Hepatocyte (in vitro differentiated cells): ENCODE results near the gene KCNQ2. TPM values are rescaled to one million over a fixed set of nuclear protein-coding genes. Genes with fewer than 3 reads are reported as not detected.

ENCODE experiments used
- DNase-seq: peaks from one replicate; pipeline ENCODE4 v3.0.0-alpha.2; 2016; ENCODE audit warnings: low spot score
- H2AFZ ChIP-seq: fragments of 200-600 bp; sonication (generic); 2 replicates; pipeline ENCODE4 v1.6.0; 2016; ENCODE audit warnings: antibody characterized with exemption, mild to moderate bottlenecking
- H3K27ac ChIP-seq: fragments of 200-600 bp; sonication (generic); 2 replicates; pipeline ENCODE4 v1.5.1; 2016; ENCODE audit warnings: mild to moderate bottlenecking
- H3K27me3 ChIP-seq: fragments of 200-600 bp; sonication (generic); 2 replicates; pipeline ENCODE4 v1.6.1; 2016
- H3K36me3 ChIP-seq: fragments of 200-600 bp; sonication (generic); replicated peaks from 2 replicates; pipeline ENCODE4 v1.5.1; 2016; ENCODE audit warnings: low read depth; ENCODE audit not compliant: insufficient read depth
- H3K4me1 ChIP-seq: fragments of 200-600 bp; sonication (generic); 2 replicates; pipeline ENCODE4 v1.5.1; 2016; ENCODE audit warnings: mild to moderate bottlenecking, moderate library complexity; ENCODE audit not compliant: insufficient read depth
- H3K4me2 ChIP-seq: fragments of 200-600 bp; sonication (generic); 2 replicates; pipeline ENCODE4 v1.6.0; 2016
- H3K4me3 ChIP-seq: fragments of 200-600 bp; sonication (generic); 2 replicates; pipeline ENCODE4 v1.5.1; 2016; ENCODE audit warnings: mild to moderate bottlenecking
- H3K79me2 ChIP-seq: fragments of 200-600 bp; sonication (generic); 2 replicates; pipeline ENCODE4 v1.6.0; 2017; ENCODE audit warnings: mild to moderate bottlenecking
- H3K9me2 ChIP-seq: fragments of 200-600 bp; sonication (generic); replicated peaks from 2 replicates; pipeline ENCODE4 v1.6.0; 2017; ENCODE audit warnings: mild to moderate bottlenecking; ENCODE audit not compliant: insufficient read depth
- H3K9me3 ChIP-seq: fragments of 200-600 bp; sonication (generic); 2 replicates; pipeline ENCODE4 v1.5.1; 2016; ENCODE audit warnings: low read depth, mild to moderate bottlenecking
- H4K20me1 ChIP-seq: fragments of 200-600 bp; sonication (generic); 2 replicates; pipeline ENCODE4 v1.6.0; 2016; ENCODE audit warnings: mild to moderate bottlenecking; ENCODE audit not compliant: insufficient read depth, poor library complexity, severe bottlenecking
- CTCF ChIP-seq: fragments of 200-600 bp; sonication (generic); IDR thresholded peaks from 2 replicates; pipeline ENCODE4 v1.5.1; 2016; ENCODE audit warnings: antibody characterized with exemption, mild to moderate bottlenecking; ENCODE audit not compliant: poor library complexity
- EZH2 ChIP-seq: fragments of 200-600 bp; sonication (generic); IDR thresholded peaks from 2 replicates; pipeline ENCODE4 v1.6.1; 2016; ENCODE audit warnings: antibody characterized with exemption, mild to moderate bottlenecking, borderline replicate concordance
- EZH2phosphoT487 ChIP-seq: fragments of 200-600 bp; sonication (generic); IDR thresholded peaks from one replicate; pipeline ENCODE4 v1.6.1; 2018; ENCODE audit warnings: antibody characterized with exemption, mild to moderate bottlenecking, low read depth, moderate library complexity; ENCODE audit not compliant: unreplicated experiment, severe bottlenecking
- WGBS: methylation state at CpG from one replicate; pipeline ENCODE4 v1.1.6; 2016; ENCODE audit warnings: low lambda C conversion rate; ENCODE audit errors: missing lambda C conversion rate; 5-methylcytosine and 5-hydroxymethylcytosine counted together
- polyA plus RNA-seq: library from polyadenylated mRNA; unstranded; fragments of >200 nt; fragmentation: Nextera tagmentation; extraction: Ambion mirVana; gene quantifications from 2 replicates; pipeline ENCODE4 v1.2.1, GENCODE V29; 2016
- total RNA-seq: library from RNA; depleted of rRNA; stranded (reverse); fragments of >200 nt; gene quantifications from 2 replicates; pipeline ENCODE4 v1.2.3, GENCODE V29; 2014

The KCNQ2 gene
- total and polyA plus RNA-seq, 2 experiments from 2014 or later: 3.5 to 5.4 TPM

GRCh38 chr20:63405102-63405730, 67.2 kb downstream of the KCNQ2 start:
- Histone ChIP-seq H2AFZ (no peak overlapping the region), H3K9me2 (no peaks in the 10 kb centered on the region), H4K20me1 (no peaks in the 10 kb centered on the region), H3K27ac (no peak overlapping the region), H3K79me2 (no peaks in the 10 kb centered on the region), H3K36me3 (no peaks in the 10 kb centered on the region), H3K9me3 (no peaks in the 10 kb centered on the region), H3K4me2 (no peak overlapping the region), H3K4me1 (no peaks in the 10 kb centered on the region), H3K27me3 (no peaks in the 10 kb centered on the region), H3K4me3 (no peak overlapping the region)
- TF ChIP-seq CTCF (no peak), EZH2 (no peak), EZH2phosphoT487 (no peak)
- DNase-seq: no peak
- WGBS: 90% methylated on average over 27 of the region's 31 CpGs

- no peak overlapping the region for H3K4me3 ChIP-seq
- no peak overlapping the region for H3K27ac ChIP-seq
- no peaks in the 10 kb centered on the region for H3K27me3 ChIP-seq
- H3K9me2 ChIP-seq: no peaks in the 10 kb centered on the region
- no peaks in the 10 kb centered on the region for H3K4me1 ChIP-seq
- TF ChIP-seq EZH2 (no peak), CTCF (no peak), EZH2phosphoT487 (no peak)
- DNase-seq: no peak
- no peaks in the 10 kb centered on the region for H3K9me3 ChIP-seq
- no peaks in the 10 kb centered on the region for H3K79me2 ChIP-seq
- H2AFZ ChIP-seq: no peak overlapping the region
- no peak overlapping the region for H3K4me2 ChIP-seq
- 89% methylated on average over 26 of the region's 34 CpGs for WGBS
- H4K20me1 ChIP-seq: no peaks in the 10 kb centered on the region
- H3K36me3 ChIP-seq: no peaks in the 10 kb centered on the region
These were observed 68.0 kb downstream of the KCNQ2 start for GRCh38 chr20:63404129-63405085.

- no peaks in the 10 kb centered on the region for H3K27me3 ChIP-seq
- H3K9me3 ChIP-seq: no peaks in the 10 kb centered on the region
- 86% methylated on average over 19 of the region's 19 CpGs for WGBS
- DNase-seq: no peak
- no peaks in the 10 kb centered on the region for H3K4me1 ChIP-seq
- no peak overlapping the region for H3K4me3 ChIP-seq
- H3K27ac ChIP-seq: no peak overlapping the region
- TF ChIP-seq EZH2phosphoT487 (no peak), EZH2 (no peak)
- no peaks in the 10 kb centered on the region for H3K9me2 ChIP-seq
- H3K79me2 ChIP-seq: no peaks in the 10 kb centered on the region
- H2AFZ ChIP-seq: no peak overlapping the region
- H4K20me1 ChIP-seq: no peaks in the 10 kb centered on the region
- no peaks in the 10 kb centered on the region for H3K36me3 ChIP-seq
- H3K4me2 ChIP-seq: no peak overlapping the region
These were observed 68.9 kb downstream of the KCNQ2 start for GRCh38 chr20:63403403-63404105.

- no peak overlapping the region for H3K27ac ChIP-seq
- H4K20me1 ChIP-seq: no peaks in the 10 kb centered on the region
- H3K27me3 ChIP-seq: no peaks in the 10 kb centered on the region
These were observed 69.6 kb downstream of the KCNQ2 start for GRCh38 chr20:63402860-63403220.

More at GRCh38 chr20:63402860-63403220, 69.6 kb downstream of the KCNQ2 start:
- no peaks in the 10 kb centered on the region for H3K79me2 ChIP-seq
- no peak for TF ChIP-seq EZH2phosphoT487
- no peak for TF ChIP-seq EZH2
- no peak for TF ChIP-seq CTCF
- no peak for DNase-seq
- no peaks in the 10 kb centered on the region for H3K9me3 ChIP-seq
- no peak overlapping the region for H2AFZ ChIP-seq
- WGBS: 81% methylated on average over 9 of the region's 9 CpGs
- H3K4me1 ChIP-seq: no peaks in the 10 kb centered on the region
- no peaks in the 10 kb centered on the region for H3K9me2 ChIP-seq
- H3K36me3 ChIP-seq: no peaks in the 10 kb centered on the region
- H3K4me3 ChIP-seq: no peak overlapping the region
- no peak overlapping the region for H3K4me2 ChIP-seq
